ENCODE measurements around the gene AGER.
"Not testable (repeated sequence)": the region's sequence is repeated elsewhere in the genome, so short reads cannot be mapped to it uniquely, and the experiment has no call there.

The AGER gene

DNA sequence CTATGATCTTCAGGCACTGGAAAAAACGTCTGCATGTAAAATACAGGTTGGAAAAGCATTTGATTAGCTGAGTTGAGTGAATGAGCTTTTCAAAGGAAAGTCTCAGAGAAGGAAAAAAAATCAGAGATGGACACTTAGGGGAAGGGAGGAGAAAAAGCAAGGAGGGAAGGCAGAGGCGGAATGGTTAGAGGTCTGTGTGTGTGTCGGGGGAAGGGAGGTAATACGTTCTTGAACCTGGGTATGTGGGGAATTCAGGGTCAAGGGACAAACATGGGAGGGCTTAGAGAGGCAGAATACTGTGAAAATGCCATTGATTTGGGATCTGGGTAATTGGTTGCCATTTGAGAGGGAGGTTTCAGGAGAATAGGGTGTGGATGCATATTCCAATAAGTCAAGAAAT, 37.4 kb downstream of the AGER start:
- no peak for DNase-seq

- no peak for DNase-seq
These were observed 37.8 kb downstream of the AGER start for GRCh38 chr6:32146287-32146686.

DNA sequence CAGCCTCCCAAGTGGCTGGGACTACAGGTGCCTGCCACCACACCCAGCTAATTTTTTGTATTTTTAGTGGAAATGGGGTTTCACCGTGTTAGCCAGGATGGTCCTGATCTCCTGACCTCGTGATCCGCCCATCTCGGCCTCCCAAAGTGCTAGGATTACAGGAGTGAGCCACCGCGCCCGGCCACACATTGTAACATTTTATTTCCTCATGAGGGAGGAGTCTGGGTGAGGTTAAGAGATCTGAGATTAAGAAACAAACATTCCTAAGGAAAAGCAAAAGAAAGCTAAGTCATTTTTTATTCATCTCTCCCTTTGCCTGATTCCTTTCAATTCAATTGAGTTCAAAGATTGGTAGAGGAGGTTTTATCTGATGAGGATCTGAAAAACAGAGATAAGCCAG, 39.8 kb downstream of the AGER start:
- not testable (repeated sequence) for DNase-seq

- no peak for DNase-seq
These were observed 43.5 kb downstream of the AGER start for GRCh38 chr6:32140420-32141046.

DNA sequence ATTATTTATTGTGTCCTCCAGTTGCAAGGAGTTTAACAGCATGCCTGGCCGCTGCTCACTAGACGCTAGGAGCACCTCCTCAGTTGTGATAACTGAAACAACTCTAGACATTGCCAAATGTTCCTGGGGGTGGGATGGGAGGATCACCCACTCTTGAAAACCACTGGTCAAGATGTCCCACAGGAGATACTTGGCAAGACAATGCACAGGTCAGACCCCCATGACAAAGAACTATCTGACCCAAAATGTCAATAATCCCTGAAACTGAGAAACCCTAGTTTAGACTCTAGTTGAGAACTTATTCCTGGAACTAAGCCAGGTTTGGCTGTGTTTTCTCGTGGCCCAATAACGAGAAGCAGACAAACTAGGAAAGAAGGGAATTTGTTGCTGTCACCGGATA, 44.5 kb downstream of the AGER start:
- DNase-seq: no peak

DNA sequence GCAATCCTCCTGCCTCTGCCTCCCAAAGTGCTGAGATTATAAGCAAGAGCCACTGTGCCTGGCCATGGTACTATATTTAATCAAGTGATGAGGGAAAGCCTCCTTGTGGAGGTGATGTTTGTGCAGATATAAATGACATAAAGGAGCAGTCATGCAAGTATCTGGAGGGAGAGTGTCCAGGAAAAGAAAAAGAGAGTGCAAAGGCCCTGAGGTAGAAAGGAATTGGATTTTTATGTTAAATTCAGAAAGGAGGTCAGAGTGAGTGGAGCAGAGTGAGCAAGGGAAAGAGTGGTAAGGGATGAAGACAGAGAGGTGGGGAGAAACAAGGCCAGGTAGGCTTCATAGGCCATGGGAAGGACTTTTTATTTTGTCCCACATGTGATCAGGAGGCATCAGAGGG, 46.6 kb downstream of the AGER start:
- DNase-seq: no peak

DNA sequence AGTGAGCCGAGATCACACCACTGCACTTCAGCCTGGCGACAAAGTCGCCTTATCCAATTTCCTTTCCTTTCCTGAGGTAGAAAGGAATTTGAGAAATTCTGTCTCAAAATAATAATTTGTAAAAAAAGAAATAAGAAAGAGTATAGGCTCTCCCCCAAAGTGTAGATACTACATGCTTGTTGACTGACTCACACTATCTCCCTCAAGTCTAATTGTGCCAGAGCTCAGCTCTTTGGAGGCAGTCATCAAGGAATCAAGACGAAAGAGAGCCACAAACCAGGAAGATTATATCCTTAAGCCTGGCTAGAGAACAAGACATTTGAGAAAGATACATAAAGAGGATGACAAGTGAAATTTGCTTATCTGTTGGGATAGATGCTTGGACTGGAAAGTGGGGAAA, 50.3 kb downstream of the AGER start:
- no peak for DNase-seq

DNA sequence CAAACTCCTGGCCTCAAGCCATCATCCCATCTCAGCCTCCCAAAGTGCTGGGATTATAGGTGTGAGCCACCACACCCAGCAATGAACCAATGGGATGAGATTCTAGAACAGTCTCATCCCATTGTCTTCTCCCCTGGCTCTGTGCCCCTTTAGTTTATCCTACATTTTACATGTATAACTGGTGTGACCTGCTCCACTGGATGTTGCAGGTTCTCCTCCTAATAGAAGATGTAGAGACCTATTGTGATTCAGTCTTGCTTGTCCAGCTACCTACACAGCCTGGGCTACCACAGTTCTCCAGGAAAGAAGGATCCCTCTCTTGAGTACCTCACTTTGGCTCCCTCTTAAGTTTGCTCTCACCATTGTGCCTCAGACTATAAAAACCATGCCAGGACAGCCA, 51.9 kb downstream of the AGER start:
- no peak for DNase-seq

DNA sequence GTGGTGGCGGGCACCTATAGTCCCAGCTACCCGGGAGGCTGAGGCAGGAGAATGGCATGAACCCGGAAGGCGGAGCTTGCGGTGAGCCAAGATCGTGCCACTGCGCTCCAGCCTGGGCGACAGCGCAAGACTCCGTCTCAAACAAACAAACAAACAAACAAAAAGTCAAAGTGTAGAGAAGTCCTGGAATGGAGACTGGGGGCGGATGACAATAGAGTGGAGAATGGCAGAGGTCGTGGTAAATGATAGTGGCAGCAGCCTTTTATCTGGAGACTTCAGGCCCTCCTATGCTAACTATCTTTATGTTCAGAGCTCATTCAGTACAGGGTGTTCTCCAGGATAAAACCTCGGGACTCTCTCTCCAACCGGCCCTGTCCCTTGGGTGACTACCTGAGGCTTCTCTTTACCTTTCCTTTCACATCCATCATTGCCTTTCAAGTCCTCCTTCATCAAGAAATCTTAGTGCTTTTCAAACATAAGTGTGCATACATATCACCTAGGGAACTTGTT, 52.6 kb downstream of the AGER start:
- no peak for DNase-seq

Data from stimulated activated CD4-positive, alpha-beta T cell treated with anti-CD3 and anti-CD28 coated beads, Interleukin-4, amount 100 ng/mL, for 4 hours (primary cell).